ENCODE data around the gene APOL4.

The APOL4 gene

GRCh38 chr22:36183446-36183845, 18.2 kb downstream of the APOL4 start:
- no peak overlapping the region for H3K27ac ChIP-seq
- TF ChIP-seq CTCF (conservative IDR thresholded peaks at IDR 0.05) (no peak), ZFX (IDR thresholded peaks at IDR 0.05) (no peak)

- H3K27ac ChIP-seq = no peak overlapping the region
- no peak for TF ChIP-seq ZFX (IDR thresholded peaks at IDR 0.05)
- no peak for TF ChIP-seq CTCF (conservative IDR thresholded peaks at IDR 0.05)
These were observed 18.8 kb downstream of the APOL4 start for GRCh38 chr22:36182857-36183256.

GRCh38 chr22:36182056-36182455, 19.6 kb downstream of the APOL4 start:
- H3K27ac ChIP-seq = no peak overlapping the region
- TF ChIP-seq CTCF (conservative IDR thresholded peaks at IDR 0.05) = no peak
- no peak for TF ChIP-seq ZFX (IDR thresholded peaks at IDR 0.05)

GRCh38 chr22:36180928-36181327, 20.7 kb downstream of the APOL4 start:
- H3K27ac ChIP-seq = no peak overlapping the region
- TF ChIP-seq ZFX (IDR thresholded peaks at IDR 0.05) (no peak), CTCF (conservative IDR thresholded peaks at IDR 0.05) (no peak)

- TF ChIP-seq CTCF (conservative IDR thresholded peaks at IDR 0.05) (peak; percentile 89), ZFX (IDR thresholded peaks at IDR 0.05) (no peak)
- H3K27ac ChIP-seq = no peak overlapping the region
These were observed 21.4 kb downstream of the APOL4 start for GRCh38 chr22:36180038-36180880.

GRCh38 chr22:36177160-36177559, 24.4 kb downstream of the APOL4 start:
- H3K27ac ChIP-seq = no peak overlapping the region
- no peak for TF ChIP-seq ZFX (IDR thresholded peaks at IDR 0.05)

- no peak overlapping the region for H3K27ac ChIP-seq
- TF ChIP-seq CTCF (conservative IDR thresholded peaks at IDR 0.05) = peak; percentile 41
- TF ChIP-seq ZFX (IDR thresholded peaks at IDR 0.05) = no peak
These were observed 25.7 kb downstream of the APOL4 start for GRCh38 chr22:36175892-36176291.

GRCh38 chr22:36171941-36172340, 29.7 kb downstream of the APOL4 start:
- H3K27ac ChIP-seq = no peak overlapping the region
- TF ChIP-seq CTCF (conservative IDR thresholded peaks at IDR 0.05) = no peak
- TF ChIP-seq ZFX (IDR thresholded peaks at IDR 0.05) = no peak

All from C4-2B (cell line).